H1 (cell line): Measurements from ENCODE around the gene MBNL3. TPM values are rescaled to one million over a fixed set of nuclear protein-coding genes. Genes with fewer than 3 reads are reported as not detected.

ENCODE experiments used
- CTCF ChIA-PET: fragments of 300-600 bp; sonication (Branson Sonifier 250); formaldehyde crosslinking; loops from one replicate; lab custom pipeline; 2021; ENCODE audit not compliant: partially characterized antibody; lab: Charles Lee
- POLR2A ChIA-PET: fragments of 300-600 bp; sonication (Branson Sonifier 250); formaldehyde crosslinking; loops from one replicate; lab custom pipeline; 2021; ENCODE audit warnings: inconsistent platforms; ENCODE audit not compliant: partially characterized antibody; lab: Charles Lee
- DNase-seq, 2 experiments: peaks; one replicate each; pipeline versions ENCODE4 v3.0.0 to v3.0.0-alpha.2; 2010 to 2022; ENCODE audit warnings: low spot score in 2 of 2, low read depth in 1 of 2, mixed read lengths in 1 of 2
- FAIRE-seq: peaks from 2 replicates; lab custom pipeline; 2011; peaks lifted over from hg19 to GRCh38; lab: Jason Lieb, UNC
- H2AFZ ChIP-seq: 2 replicates; pipeline ENCODE4 v1.8.1; 2012; ENCODE audit warnings: low read length, inconsistent platforms
- H2AK5ac ChIP-seq: 2 replicates; pipeline ENCODE4 v1.6.1; 2013; ENCODE audit warnings: low read depth, low read length
- H2BK120ac ChIP-seq: replicated peaks from 2 replicates; pipeline ENCODE3; 2013; ENCODE audit warnings: low read depth, low read length, inconsistent platforms
- H2BK12ac ChIP-seq: 2 replicates; pipeline ENCODE4 v1.6.1; 2013; ENCODE audit warnings: low read depth, low read length
- H2BK15ac ChIP-seq: 2 replicates; pipeline ENCODE4 v1.6.1; 2013; ENCODE audit warnings: low read length
- H2BK20ac ChIP-seq: 2 replicates; pipeline ENCODE4 v1.6.1; 2013; ENCODE audit warnings: low read length
- H2BK5ac ChIP-seq: 2 replicates; pipeline ENCODE4 v1.6.1; 2013; ENCODE audit warnings: low read depth, low read length
- H3K14ac ChIP-seq: 2 replicates; pipeline ENCODE4 v1.6.1; 2013; ENCODE audit warnings: inconsistent platforms; ENCODE audit not compliant: insufficient read length
- H3K18ac ChIP-seq: 2 replicates; pipeline ENCODE4 v1.6.1; 2013; ENCODE audit warnings: low read length; ENCODE audit errors: extremely low read depth
- H3K23ac ChIP-seq: 2 replicates; pipeline ENCODE4 v1.6.1; 2013; ENCODE audit warnings: inconsistent platforms; ENCODE audit not compliant: insufficient read length
- H3K23me2 ChIP-seq: 2 replicates; pipeline ENCODE4 v1.6.1; 2013; ENCODE audit warnings: low read depth, low read length
- H3K27ac ChIP-seq: 2 replicates; pipeline ENCODE4 v1.6.1; 2011; ENCODE audit warnings: low read depth, low read length, inconsistent platforms
- H3K27me3 ChIP-seq, 4 experiments: replicated peaks in 1 of 4; 1 replicate in 1 of 4; 2 replicates in 3 of 4; pipeline versions ENCODE4 v1.6.1 to v1.8.1; 2011 to 2013; ENCODE audit warnings: low read length in 3 of 4, mild to moderate bottlenecking in 3 of 4, inconsistent platforms in 2 of 4, mixed read lengths in 2 of 4, moderate library complexity in 1 of 4; ENCODE audit not compliant: control insufficient read depth in 3 of 4, insufficient read depth in 3 of 4; ENCODE audit errors: extremely low read depth in 1 of 4
- H3K36me3 ChIP-seq, 4 experiments: 2 replicates each; pipeline versions ENCODE4 v1.6.1 to v1.8.1; 2011 to 2013; ENCODE audit warnings: mild to moderate bottlenecking in 4 of 4, low read length in 3 of 4, moderate library complexity in 2 of 4, control low read depth in 1 of 4, inconsistent platforms in 1 of 4; ENCODE audit not compliant: insufficient read depth in 4 of 4, control insufficient read depth in 2 of 4
- H3K4ac ChIP-seq: replicated peaks from 2 replicates; pipeline ENCODE3; 2013; ENCODE audit warnings: low read length, low read depth, mixed read lengths, inconsistent platforms; ENCODE audit not compliant: insufficient read length
- H3K4me1 ChIP-seq, 4 experiments: replicated peaks in 1 of 4; 1 replicate in 1 of 4; 2 replicates in 3 of 4; pipeline versions ENCODE4 v1.6.1 to v1.8.1; 2011 to 2013; ENCODE audit warnings: low read length in 3 of 4, inconsistent platforms in 2 of 4, mixed read lengths in 1 of 4; ENCODE audit not compliant: insufficient read depth in 4 of 4, control insufficient read depth in 3 of 4
- H3K4me2 ChIP-seq, 2 experiments: 2 replicates each; pipeline versions ENCODE4 v1.6.1 to v1.8.1; 2011 to 2013; ENCODE audit warnings: low read depth in 2 of 2, low read length in 2 of 2, control low read depth in 1 of 2, inconsistent platforms in 1 of 2, mild to moderate bottlenecking in 1 of 2; ENCODE audit not compliant: insufficient read depth in 1 of 2
- H3K4me3 ChIP-seq, 4 experiments: fragments of 200-600, 300-600 bp in 1 of 4; sonication (generic), shearing (Covaris generic), sonication (Bioruptor Twin) in 1 of 4; 2 replicates each; pipeline versions ENCODE4 v1.5.1 to v1.8.1; 2011 to 2016; ENCODE audit warnings: low read length in 4 of 4, low read depth in 3 of 4, control low read depth in 2 of 4, inconsistent platforms in 2 of 4, mild to moderate bottlenecking in 2 of 4, mixed read lengths in 1 of 4, moderate library complexity in 1 of 4; ENCODE audit not compliant: insufficient read depth in 2 of 4; ENCODE audit errors: extremely low read depth in 1 of 4
- H3K56ac ChIP-seq: replicated peaks from 2 replicates; pipeline ENCODE3; 2013; ENCODE audit warnings: low read depth, mild to moderate bottlenecking, mixed read lengths, low read length, inconsistent platforms; ENCODE audit not compliant: insufficient read length
- H3K79me1 ChIP-seq: 2 replicates; pipeline ENCODE4 v1.6.1; 2013; ENCODE audit warnings: low read depth, low read length, control low read depth
- H3K79me2 ChIP-seq, 2 experiments: 2 replicates each; pipeline versions ENCODE4 v1.6.1 to v1.8.1; 2012 to 2013; ENCODE audit warnings: low read length in 2 of 2, mild to moderate bottlenecking in 2 of 2, inconsistent platforms in 1 of 2; ENCODE audit not compliant: insufficient read depth in 2 of 2, control insufficient read depth in 1 of 2
- H3K9ac ChIP-seq, 4 experiments: replicated peaks in 1 of 4; 1 replicate in 1 of 4; 2 replicates in 3 of 4; pipeline versions ENCODE4 v1.6.1 to v1.8.1; 2011 to 2013; ENCODE audit warnings: low read depth in 3 of 4, low read length in 3 of 4, control low read depth in 2 of 4, mild to moderate bottlenecking in 2 of 4, moderate library complexity in 2 of 4, inconsistent platforms in 1 of 4; ENCODE audit errors: extremely low read depth in 1 of 4
- H3K9me3 ChIP-seq, 2 experiments: 2 replicates each; pipeline versions ENCODE4 v1.6.1 to v1.8.1; 2012 to 2013; ENCODE audit warnings: mild to moderate bottlenecking in 2 of 2, moderate library complexity in 2 of 2, control low read depth in 1 of 2, inconsistent platforms in 1 of 2, low read depth in 1 of 2, low read length in 1 of 2, mixed read lengths in 1 of 2; ENCODE audit not compliant: insufficient read depth in 2 of 2
- H4K20me1 ChIP-seq, 2 experiments: replicated peaks in 1 of 2; 2 replicates each; pipeline versions ENCODE3 to v1.8.1; 2011 to 2013; ENCODE audit warnings: inconsistent platforms in 2 of 2, low read length in 2 of 2, mild to moderate bottlenecking in 1 of 2; ENCODE audit not compliant: insufficient read depth in 2 of 2, control insufficient read depth in 1 of 2
- H4K5ac ChIP-seq: 2 replicates; pipeline ENCODE4 v1.6.1; 2013; ENCODE audit warnings: low read length, low read depth, mixed read lengths, inconsistent platforms; ENCODE audit not compliant: insufficient read length
- H4K8ac ChIP-seq: 2 replicates; pipeline ENCODE4 v1.8.0; 2013; ENCODE audit warnings: mild to moderate bottlenecking, moderate library complexity, low read length, inconsistent platforms; ENCODE audit not compliant: insufficient read depth; ENCODE audit errors: extremely low read depth
- H4K91ac ChIP-seq: replicated peaks from 2 replicates; pipeline ENCODE3; 2013; ENCODE audit warnings: low read length, mixed read lengths, inconsistent platforms; ENCODE audit not compliant: insufficient read length
- ASH2L ChIP-seq: fragments of 200-600, 300-600 bp; sonication (generic); IDR thresholded peaks from one replicate; pipeline ENCODE4 v1.7.1; 2017; ENCODE audit warnings: low read length
- ATF3 ChIP-seq: IDR thresholded peaks from 2 replicates; pipeline ENCODE4 v1.6.1; 2011; ENCODE audit warnings: low read depth, mild to moderate bottlenecking, low read length; ENCODE audit not compliant: insufficient read depth
- E2F6 ChIP-seq: IDR thresholded peaks from 2 replicates; pipeline ENCODE4 v1.6.1; 2012; ENCODE audit warnings: inconsistent platforms
- FOSL1 ChIP-seq: IDR thresholded peaks from 2 replicates; pipeline ENCODE4 v1.6.1; 2011; ENCODE audit warnings: mild to moderate bottlenecking, low read depth, low read length, moderate library complexity; ENCODE audit not compliant: insufficient read depth
- JUN ChIP-seq: IDR thresholded peaks from 2 replicates; pipeline ENCODE4 v1.6.1; 2011; ENCODE audit warnings: low read depth, mild to moderate bottlenecking, improper control_type of control experiment, low read length
- MAX ChIP-seq: IDR thresholded peaks from 2 replicates; pipeline ENCODE4 v1.6.1; 2012; ENCODE audit warnings: inconsistent platforms
- NRF1 ChIP-seq: IDR thresholded peaks from 2 replicates; pipeline ENCODE4 v1.6.1; 2011; ENCODE audit warnings: mild to moderate bottlenecking, low read depth, low read length, improper control_type of control experiment
- SP1 ChIP-seq: IDR thresholded peaks from 2 replicates; pipeline ENCODE4 v1.6.1; 2011; ENCODE audit warnings: low read depth, low read length
- YY1 ChIP-seq: IDR thresholded peaks from 2 replicates; pipeline ENCODE4 v1.6.1; 2011; ENCODE audit warnings: low read depth, mild to moderate bottlenecking, low read length
- ZNF274 ChIP-seq: IDR thresholded peaks from 2 replicates; pipeline ENCODE4 v1.7.0; 2012; ENCODE audit warnings: low read length, borderline replicate concordance; ENCODE audit errors: extremely low read depth
- WGBS, 2 experiments: shearing (Covaris generic) in 1 of 2; methylation state at CpG; one replicate each; pipeline versions ENCODE4 v1.1.6 to v1.1.7; 2013 to 2015; ENCODE audit warnings: low lambda C conversion rate in 2 of 2, mixed read lengths in 2 of 2, inconsistent platforms in 1 of 2, low coverage in 1 of 2, missing lambda C conversion rate in 1 of 2; ENCODE audit not compliant: insufficient replicate concordance in 2 of 2, insufficient coverage in 1 of 2, insufficient read length in 1 of 2; ENCODE audit errors: extremely low coverage in 1 of 2, missing lambda C conversion rate in 1 of 2; 5-methylcytosine and 5-hydroxymethylcytosine counted together
- polyA plus RNA-seq, 7 experiments: library from polyadenylated mRNA; depleted of rRNA in 3 of 7; stranded (reverse) in 5 of 7; unstranded in 2 of 7; fragments of >200 nt in 5 of 7; fragments of 200-250 nt in 2 of 7; gene quantifications; 1 replicate in 5 of 7; 2 replicates in 1 of 7; 4 replicates in 1 of 7; pipeline versions ENCODE4 v1.2.1 to v1.2.3, GENCODE V29; 2011 to 2013; ENCODE audit warnings: missing spikeins in 2 of 7, mixed read lengths in 2 of 7
- total RNA-seq: library from RNA; stranded (reverse); fragmentation: NEBNext Ultra II Directional; extraction: Animal tissue kit (Norgen Biotek cat#: 25700); gene quantifications from 2 replicates; pipeline ENCODE4 v1.2.1, GENCODE V29; 2021

Gene MBNL3
- total and polyA plus RNA-seq, 2 of the 8 experiments (the other 6 are each of a cell fraction or from before 2014, with no cell fraction given) = 3.5 to 4.3 TPM

DNA sequence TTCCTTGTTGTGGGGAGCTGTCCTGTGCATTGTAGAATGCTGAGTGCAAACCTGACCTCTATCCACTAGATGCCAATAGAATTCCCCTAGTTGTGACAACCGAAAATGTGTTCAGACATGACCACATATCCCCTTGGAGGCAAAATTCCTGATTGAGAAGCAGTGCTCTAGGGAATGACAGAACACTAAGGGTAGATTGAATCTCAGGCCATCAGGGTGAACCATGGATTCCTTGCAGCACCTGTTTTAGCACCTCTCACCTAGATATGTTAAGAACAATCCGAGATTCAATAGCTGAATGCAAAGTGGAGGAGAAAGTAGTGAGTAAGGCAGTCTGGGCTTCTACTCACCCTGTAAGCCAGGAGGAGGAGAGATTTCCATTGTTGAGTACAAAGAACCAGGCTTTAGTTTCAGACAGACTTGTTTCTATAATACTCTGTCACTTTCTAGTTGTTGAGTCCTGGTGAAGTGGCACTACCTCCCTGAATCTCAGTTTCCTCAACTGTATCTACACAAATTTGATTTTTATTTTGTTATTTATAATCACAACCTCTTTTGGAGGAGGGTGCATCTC lies 158.6 kb downstream of the MBNL3 start:
- 82% methylated on average over 2 of the region's 2 CpGs; no CpG with 5 or more reads in 1 of the 2 experiments for WGBS, 2 experiments
- H2AFZ ChIP-seq = no peak overlapping the region
- H2BK12ac ChIP-seq = no peak overlapping the region
- H3K79me2 ChIP-seq = no peaks in the 10 kb centered on the region
- H3K4me3 ChIP-seq = no peak overlapping the region
- H3K18ac ChIP-seq = no peak overlapping the region
- H3K27me3 ChIP-seq = no peaks in the 10 kb centered on the region
- H3K4me2 ChIP-seq = no peak overlapping the region
- no peak overlapping the region for H4K8ac ChIP-seq
- no peak overlapping the region for H2BK5ac ChIP-seq
- no peak overlapping the region for H3K14ac ChIP-seq
- H3K4me1 ChIP-seq = no peaks in the 10 kb centered on the region
- no peak overlapping the region for H3K23ac ChIP-seq
- H3K23me2 ChIP-seq = no peaks in the 10 kb centered on the region
- no peak overlapping the region for H4K91ac ChIP-seq
- no peak overlapping the region for H2BK15ac ChIP-seq
- H3K36me3 ChIP-seq = no peaks in the 10 kb centered on the region
- no peak overlapping the region for H4K5ac ChIP-seq
- H3K9me3 ChIP-seq = no peaks in the 10 kb centered on the region
- H3K4ac ChIP-seq = no peak overlapping the region
- DNase-seq (no peak), FAIRE-seq (no peak)
- H4K20me1 ChIP-seq = no peaks in the 10 kb centered on the region
- H3K56ac ChIP-seq = no peak overlapping the region
- ChIA-PET POLR2A (no interaction called here), CTCF (interaction anchor here (1.6 kb wide), 1 partner anchor 283 kb away, joined by 4 read pairs; no protein-coding TSS in a partner anchor)
- no peak overlapping the region for H3K9ac ChIP-seq
- H3K27ac ChIP-seq = no peak overlapping the region
- H3K79me1 ChIP-seq = no peaks in the 10 kb centered on the region
- no peak overlapping the region for H2BK20ac ChIP-seq
- TF ChIP-seq JUN (no peak), YY1 (no peak), ZNF274 (no peak), MAX (no peak), ASH2L (no peak), E2F6 (no peak), ATF3 (no peak), FOSL1 (no peak), SP1 (no peak), NRF1 (no peak)
- no peak overlapping the region for H2AK5ac ChIP-seq
- no peak overlapping the region for H2BK120ac ChIP-seq
